A673 (cell line): ENCODE measurements around the gene PRND.

Experiments
- EZH2 ChIP-seq: fragments of 200-600 bp; sonication (generic); IDR thresholded peaks from 2 replicates; pipeline ENCODE4 v1.6.1; 2017; ENCODE audit warnings: borderline replicate concordance, low read depth, mild to moderate bottlenecking, mixed read lengths, antibody characterized with exemption, low read length; ENCODE audit not compliant: poor library complexity, severe bottlenecking
- TF ChIP-seq, protein P1 (sequence below): fragments of 300-800, 200-600 bp; sonication (generic); conservative IDR thresholded peaks from 2 replicates; pipeline ENCODE4 v1.5.1; 2017; ENCODE audit warnings: low read depth, mild to moderate bottlenecking, antibody characterized with exemption, low read length, moderate library complexity, mixed read lengths

DNA sequence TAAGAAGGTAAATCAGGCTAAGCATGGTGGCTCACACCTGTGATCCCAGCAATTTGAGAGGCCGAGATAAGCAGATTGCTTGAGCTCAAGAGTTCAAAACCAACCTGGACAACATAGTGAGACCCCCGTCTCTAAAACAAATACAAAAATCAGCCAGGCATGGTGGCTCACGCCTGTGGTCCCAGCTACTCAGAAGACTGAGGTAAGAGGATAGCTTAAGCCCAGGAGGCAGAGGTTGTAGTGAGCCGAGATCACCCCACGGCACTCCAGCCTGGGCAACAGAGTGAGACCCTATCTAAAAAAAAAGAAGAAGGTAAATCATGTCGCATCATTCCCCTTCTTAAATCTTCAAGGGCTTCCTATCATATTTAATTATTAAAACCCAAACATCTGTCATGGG, 39.0 kb upstream of the PRND start:
- TF ChIP-seq, protein P1, sequence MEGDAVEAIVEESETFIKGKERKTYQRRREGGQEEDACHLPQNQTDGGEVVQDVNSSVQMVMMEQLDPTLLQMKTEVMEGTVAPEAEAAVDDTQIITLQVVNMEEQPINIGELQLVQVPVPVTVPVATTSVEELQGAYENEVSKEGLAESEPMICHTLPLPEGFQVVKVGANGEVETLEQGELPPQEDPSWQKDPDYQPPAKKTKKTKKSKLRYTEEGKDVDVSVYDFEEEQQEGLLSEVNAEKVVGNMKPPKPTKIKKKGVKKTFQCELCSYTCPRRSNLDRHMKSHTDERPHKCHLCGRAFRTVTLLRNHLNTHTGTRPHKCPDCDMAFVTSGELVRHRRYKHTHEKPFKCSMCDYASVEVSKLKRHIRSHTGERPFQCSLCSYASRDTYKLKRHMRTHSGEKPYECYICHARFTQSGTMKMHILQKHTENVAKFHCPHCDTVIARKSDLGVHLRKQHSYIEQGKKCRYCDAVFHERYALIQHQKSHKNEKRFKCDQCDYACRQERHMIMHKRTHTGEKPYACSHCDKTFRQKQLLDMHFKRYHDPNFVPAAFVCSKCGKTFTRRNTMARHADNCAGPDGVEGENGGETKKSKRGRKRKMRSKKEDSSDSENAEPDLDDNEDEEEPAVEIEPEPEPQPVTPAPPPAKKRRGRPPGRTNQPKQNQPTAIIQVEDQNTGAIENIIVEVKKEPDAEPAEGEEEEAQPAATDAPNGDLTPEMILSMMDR = no peak
- no peak for TF ChIP-seq EZH2
